HEK293 (cell line): ENCODE results near the gene C11orf86.
"Not testable (repeated sequence)": the region's sequence is repeated elsewhere in the genome, so short reads cannot be mapped to it uniquely, and the experiment has no call there.

Source experiments
- CTCF ChIA-PET: fragments of 350-600 bp; formaldehyde crosslinking; extraction: SDS; loops from one replicate; lab custom pipeline; 2021; ENCODE audit warnings: antibody characterized with exemption; lab: Yijun Ruan, JAX
- POLR2A ChIA-PET: fragments of 300-600 bp; formaldehyde crosslinking; extraction: SDS; loops from one replicate; lab custom pipeline; 2020; ENCODE audit warnings: antibody characterized with exemption, inconsistent platforms; lab: Yijun Ruan, JAX
- H3K27ac ChIP-seq: fragments of 200-500 bp; sonication (Bioruptor generic); 2 replicates; pipeline ENCODE4 v1.5.1; 2014; ENCODE audit warnings: low read depth, low read length, control low read depth, inconsistent platforms; ENCODE audit errors: extremely low read depth
- H3K36me3 ChIP-seq, 2 experiments: fragments of 200-500 bp in 1 of 2; sonication (Bioruptor generic) in 1 of 2; 1 replicate in 1 of 2; 2 replicates in 1 of 2; pipeline ENCODE4 v1.5.1; 2014 to 2017; ENCODE audit warnings: inconsistent platforms in 2 of 2, low read length in 2 of 2; ENCODE audit not compliant: control insufficient read depth in 2 of 2, insufficient read depth in 1 of 2
- H3K4me1 ChIP-seq: fragments of 200-500 bp; sonication (Bioruptor generic); 2 replicates; pipeline ENCODE4 v1.5.1; 2014; ENCODE audit warnings: mild to moderate bottlenecking, low read length, inconsistent platforms; ENCODE audit not compliant: control insufficient read depth, insufficient read depth
- H3K4me3 ChIP-seq: 2 replicates; pipeline ENCODE4 v1.5.1; 2011; ENCODE audit warnings: low read depth, mild to moderate bottlenecking, control low read depth, low read length, moderate library complexity
- H3K9me3 ChIP-seq: fragments of 200-500 bp; sonication (Bioruptor generic); 2 replicates; pipeline ENCODE4 v1.5.1; 2014; ENCODE audit warnings: low read depth, low read length, inconsistent platforms; ENCODE audit not compliant: control insufficient read depth, insufficient read depth
- BCL11B ChIP-seq: fragments of 450-650 bp; formaldehyde crosslinking; IDR thresholded peaks from 2 replicates; pipeline ENCODE4 v1.5.1; 2016; ENCODE audit warnings: low read depth, missing biosample characterization, missing genetic modification characterization
- GLI4 ChIP-seq: fragments of 450-650 bp; formaldehyde crosslinking; IDR thresholded peaks from 2 replicates; pipeline ENCODE4 v1.5.1; 2016; ENCODE audit warnings: missing biosample characterization, missing genetic modification characterization
- PATZ1 ChIP-seq: fragments of 450-650 bp; formaldehyde crosslinking; IDR thresholded peaks from 2 replicates; pipeline ENCODE4 v1.5.1; 2016; ENCODE audit warnings: missing biosample characterization, missing genetic modification characterization
- TSHZ1 ChIP-seq: fragments of 450-650 bp; formaldehyde crosslinking; IDR thresholded peaks from 2 replicates; pipeline ENCODE4 v1.5.1; 2016; ENCODE audit warnings: missing biosample characterization, missing genetic modification characterization, borderline replicate concordance
- YY2 ChIP-seq: fragments of 450-650 bp; formaldehyde crosslinking; IDR thresholded peaks from 2 replicates; pipeline ENCODE4 v1.5.1; 2016; ENCODE audit warnings: missing biosample characterization, missing genetic modification characterization
- ZBTB8A ChIP-seq: fragments of 450-650 bp; formaldehyde crosslinking; IDR thresholded peaks from 2 replicates; pipeline ENCODE4 v1.5.1; 2016; ENCODE audit warnings: missing biosample characterization, missing genetic modification characterization
- ZNF132 ChIP-seq: fragments of 450-650 bp; formaldehyde crosslinking; IDR thresholded peaks from 2 replicates; pipeline ENCODE4 v1.5.1; 2017; ENCODE audit warnings: missing biosample characterization, missing genetic modification characterization, borderline replicate concordance
- ZNF362 ChIP-seq: fragments of 450-650 bp; formaldehyde crosslinking; IDR thresholded peaks from 2 replicates; pipeline ENCODE4 v1.5.1; 2016; ENCODE audit warnings: missing biosample characterization, missing genetic modification characterization
- ZNF398 ChIP-seq: fragments of 450-650 bp; formaldehyde crosslinking; IDR thresholded peaks from 2 replicates; pipeline ENCODE4 v1.5.1; 2017; ENCODE audit warnings: missing biosample characterization, missing genetic modification characterization
- ZNF518A ChIP-seq: fragments of 450-650 bp; formaldehyde crosslinking; conservative IDR thresholded peaks from 2 replicates; pipeline ENCODE4 v1.5.1; 2016; ENCODE audit warnings: low read depth, missing biosample characterization, missing genetic modification characterization
- ZNF529 ChIP-seq: fragments of 450-650 bp; formaldehyde crosslinking; IDR thresholded peaks from 2 replicates; pipeline ENCODE4 v1.5.1; 2017; ENCODE audit warnings: missing genetic modification characterization, missing biosample characterization; ENCODE audit not compliant: insufficient replicate concordance
- ZNF621 ChIP-seq: fragments of 450-650 bp; formaldehyde crosslinking; IDR thresholded peaks from 2 replicates; pipeline ENCODE4 v1.5.1; 2017; ENCODE audit warnings: missing biosample characterization, missing genetic modification characterization

C11orf86 gene

GRCh38 chr11:67002921-67003411, 27.9 kb downstream of the C11orf86 start:
- TF ChIP-seq ZNF621 (tag by site-specific recombination), result no peak
- CTCF ChIA-PET, result interaction anchor here (1.0 to 1.6 kb wide), 2 partner anchors 19 to 27 kb away, joined by 4 to 5 read pairs; no protein-coding TSS in a partner anchor
- no peak overlapping the region for H3K27ac ChIP-seq
- no peak overlapping the region for H3K4me3 ChIP-seq
- POLR2A ChIA-PET, result no interaction called here
- no peaks in the 10 kb centered on the region for H3K4me1 ChIP-seq
- H3K36me3 ChIP-seq, result no peaks in the 10 kb centered on the region
- H3K9me3 ChIP-seq, result no peaks in the 10 kb centered on the region

- H3K27ac ChIP-seq, H3K9me3 ChIP-seq, H3K4me1 ChIP-seq, POLR2A ChIA-PET, H3K36me3 ChIP-seq, H3K4me3 ChIP-seq: not testable (repeated sequence)
- CTCF ChIA-PET, result interaction anchor here (0.9 kb wide), 1 partner anchor 278 kb away, joined by 3 read pairs; no protein-coding TSS in a partner anchor
Measured at GRCh38 chr11:67005200-67005599, 30.1 kb downstream of the C11orf86 start.

- Histone ChIP-seq H3K27ac (no peak overlapping the region), H3K9me3 (no peaks in the 10 kb centered on the region), H3K4me1 (no peaks in the 10 kb centered on the region), H3K36me3 (no peaks in the 10 kb centered on the region), H3K4me3 (no peak overlapping the region)
- ChIA-PET POLR2A (interaction anchor here (0.6 to 1.4 kb wide), 4 partner anchors 9 to 15 kb away, joined by 3 to 6 read pairs (median 3); no protein-coding TSS in a partner anchor), CTCF (interaction anchor here (0.8 to 1.1 kb wide), 4 partner anchors 9 to 50 kb away, joined by 3 to 5 read pairs (median 4); partner anchors contain the start of gene SYT12)
- no peak for TF ChIP-seq ZBTB8A (tag by site-specific recombination)
- no peak for TF ChIP-seq ZNF398 (tag by site-specific recombination)
- TF ChIP-seq ZNF518A (tag by site-specific recombination), result peak; percentile 24; the same call in 1 of the 2 replicates
- TF ChIP-seq GLI4 (tag by site-specific recombination), result no peak
- TF ChIP-seq TSHZ1 (tag by site-specific recombination), result no peak
- TF ChIP-seq BCL11B (tag by site-specific recombination), result no peak
- no peak for TF ChIP-seq ZNF529 (tag by site-specific recombination)
- peak; percentile 84; the same call in 1 of the 2 replicates for TF ChIP-seq ZNF362 (tag by site-specific recombination)
- TF ChIP-seq YY2, result 0 out of 2 replicates have a peak, but pooled peaks have one; percentile 41
- TF ChIP-seq PATZ1 (tag by site-specific recombination), result no peak
- no peak for TF ChIP-seq ZNF132
Measured at GRCh38 chr11:67006029-67006884, 31.2 kb downstream of the C11orf86 start.
